B cell (primary cell): Measurements from ENCODE around the gene POLR2J. TPM values are rescaled to one million over a fixed set of nuclear protein-coding genes. Genes with fewer than 3 reads are reported as not detected.

Experiments
- ATAC-seq: fragments of 200-7000 bp; cut with Tn5 transposase; one replicate; pipeline ENCODE4 v1.10.0; 2021; ENCODE audit warnings: low read depth, mild to moderate bottlenecking, moderate number of reproducible peaks, moderate library complexity
- CTCF ChIA-PET: fragments of 350-600 bp; sonication (Branson Sonifier 250); formaldehyde crosslinking; loops from one replicate; lab custom pipeline; 2021; ENCODE audit warnings: antibody characterized with exemption, inconsistent platforms; lab: Charles Lee
- POLR2A ChIA-PET: fragments of 350-600 bp; sonication (Branson Sonifier 250); formaldehyde crosslinking; loops from one replicate; lab custom pipeline; 2021; ENCODE audit warnings: antibody characterized with exemption; lab: Charles Lee
- DNase-seq: peaks from one replicate; pipeline ENCODE4 v3.0.0; 2013
- H2AFZ ChIP-seq: 2 replicates; pipeline ENCODE4 v1.6.1; 2012; ENCODE audit warnings: mild to moderate bottlenecking, low read depth, low read length; ENCODE audit not compliant: insufficient read depth, poor library complexity, severe bottlenecking
- H3K27ac ChIP-seq, 2 donors: 1 replicate in 1 of 2; 2 replicates in 1 of 2; pipeline ENCODE4 v1.5.1; 2012 to 2013; ENCODE audit warnings: low read length in 2 of 2, mild to moderate bottlenecking in 2 of 2, moderate library complexity in 1 of 2
- H3K27me3 ChIP-seq, 4 experiments: fragments of 200-600 bp in 1 of 4; sonication (generic) in 1 of 4; replicated peaks in 1 of 4; 1 replicate in 2 of 4; 2 replicates in 2 of 4; pipeline versions ENCODE4 v1.6.1 to v1.7.0; 2013 to 2016; ENCODE audit warnings: low read length in 3 of 4, mild to moderate bottlenecking in 2 of 4, mixed read lengths in 1 of 4, moderate library complexity in 1 of 4; ENCODE audit not compliant: insufficient read depth in 4 of 4, control insufficient read depth in 3 of 4; ENCODE audit errors: control extremely low read depth in 1 of 4
- H3K36me3 ChIP-seq, 2 experiments: replicated peaks in 1 of 2; 1 replicate in 1 of 2; 2 replicates in 1 of 2; pipeline versions ENCODE4 v1.6.1 to v1.7.1; 2013; ENCODE audit warnings: low read length in 1 of 2; ENCODE audit not compliant: insufficient read depth in 2 of 2, control insufficient read depth in 1 of 2; ENCODE audit errors: control extremely low read depth in 1 of 2, extremely low read depth in 1 of 2
- H3K4me1 ChIP-seq, 2 donors: fragments of 200-600 bp in 1 of 2; sonication (generic) in 1 of 2; 1 replicate in 1 of 2; 2 replicates in 1 of 2; pipeline versions ENCODE4 v1.5.1 to v1.6.1; 2013 to 2017; ENCODE audit warnings: low read length in 2 of 2; ENCODE audit not compliant: control insufficient read depth in 2 of 2, insufficient read depth in 2 of 2
- H3K4me2 ChIP-seq: replicated peaks from 2 replicates; pipeline ENCODE3; 2012; ENCODE audit warnings: mild to moderate bottlenecking, low read depth, low read length; ENCODE audit not compliant: poor library complexity, severe bottlenecking
- H3K4me3 ChIP-seq, 5 experiments: fragments of 200-600 bp in 1 of 5; sonication (generic) in 1 of 5; 1 replicate in 3 of 5; 2 replicates in 2 of 5; pipeline versions ENCODE4 v1.5.1 to v1.7.0; 2011 to 2016; ENCODE audit warnings: low read length in 4 of 5, mild to moderate bottlenecking in 4 of 5, low read depth in 2 of 5, control low read depth in 1 of 5, moderate library complexity in 1 of 5; ENCODE audit not compliant: insufficient read depth in 1 of 5; ENCODE audit errors: control extremely low read depth in 1 of 5, extremely low read depth in 1 of 5
- H3K79me2 ChIP-seq: fragments of 200-600 bp; sonication (generic); one replicate; pipeline ENCODE4 v1.6.0; 2016; ENCODE audit warnings: low read length; ENCODE audit not compliant: control insufficient read depth, insufficient read depth
- H3K9ac ChIP-seq: fragments of 200-600 bp; sonication (generic); 2 replicates; pipeline ENCODE4 v1.6.1; 2017; ENCODE audit warnings: mild to moderate bottlenecking, low read length, moderate library complexity
- H3K9me3 ChIP-seq, 3 donors: one replicate each; pipeline versions ENCODE4 v1.6.1 to v1.7.1; 2013; ENCODE audit warnings: low read length in 2 of 3; ENCODE audit not compliant: control insufficient read depth in 2 of 3, insufficient read depth in 1 of 3; ENCODE audit errors: control extremely low read depth in 1 of 3
- H4K20me1 ChIP-seq: 2 replicates; pipeline ENCODE4 v1.6.0; 2012; ENCODE audit warnings: mild to moderate bottlenecking, low read length; ENCODE audit not compliant: insufficient read depth, control insufficient read depth, poor library complexity, severe bottlenecking
- H3K27ac Mint-ChIP-seq: one replicate; pipeline ENCODE4 v1.8.0; 2021; ENCODE audit warnings: mixed read lengths
- H3K27me3 Mint-ChIP-seq: one replicate; pipeline ENCODE4 v1.8.0; 2021; ENCODE audit warnings: mixed read lengths
- H3K4me1 Mint-ChIP-seq: one replicate; pipeline ENCODE4 v1.8.0; 2021; ENCODE audit warnings: mixed read lengths
- H3K4me3 Mint-ChIP-seq: one replicate; pipeline ENCODE4 v1.8.0; 2021; ENCODE audit warnings: mixed read lengths
- H3K9me3 Mint-ChIP-seq: one replicate; pipeline ENCODE4 v1.8.0; 2022; ENCODE audit warnings: mixed read lengths; ENCODE audit not compliant: insufficient read depth
- CTCF ChIP-seq: fragments of 200-600 bp; IDR thresholded peaks from one replicate; pipeline ENCODE4 v1.8.0; 2022; ENCODE audit warnings: antibody characterized with exemption, mild to moderate bottlenecking
- EZH2 ChIP-seq: IDR thresholded peaks from 2 replicates; pipeline ENCODE4 v1.6.1; 2012; ENCODE audit warnings: borderline replicate concordance, low read depth, mild to moderate bottlenecking, moderate library complexity, low read length; ENCODE audit not compliant: insufficient read depth, poor library complexity, severe bottlenecking
- WGBS: methylation state at CpG from one replicate; pipeline ENCODE4 v1.1.5; 2013; ENCODE audit warnings: missing lambda C conversion rate; ENCODE audit not compliant: insufficient coverage; 5-methylcytosine and 5-hydroxymethylcytosine counted together
- intact Hi-C: fragments of 100-400 bp; cut with micrococcal nuclease; formaldehyde crosslinking; loops from one replicate; pipeline ENCODE4 v1.10.0; 2022
- polyA plus RNA-seq: library from polyadenylated mRNA; depleted of rRNA; stranded (reverse); fragments of >200 nt; gene quantifications from 2 replicates; pipeline ENCODE4 v1.2.3, GENCODE V29; 2012
- total RNA-seq, 2 donors: library from RNA; stranded (reverse); fragments of 120-200 nt in 1 of 2; gene quantifications; 1 replicate in 1 of 2; 2 replicates in 1 of 2; pipeline versions ENCODE4 v1.2.3 to v1.2.4, GENCODE V29; 2013 to 2022

Gene POLR2J
- total and polyA plus RNA-seq, 2 donors (not counting 1 experiment from before 2014, with no cell fraction given): 34.0 to 83.0 TPM

- POLR2A ChIA-PET: interaction anchor here (0.7 to 13.6 kb wide), 12 partner anchors 7 to 440 kb away, joined by 3 to 223 read pairs (median 9); partner anchors contain the start of gene PRKRIP1
- Histone ChIP-seq H3K4me1 (peaks cover 96 to 99% of the 10 kb centered on the region in 2 donors), H3K79me2 (peaks cover 50% of the 10 kb centered on the region), H3K9ac (peak overlapping the region; percentile 69), H2AFZ (peak overlapping the region; percentile 44), H3K9me3 (peaks cover 0 to 8% (median 0%) of the 10 kb centered on the region in 3 donors), H3K27me3 (no peaks in the 10 kb centered on the region), H3K4me2 (peak overlapping the region; percentile 85), H3K4me3 (peak overlapping the region in 4 of 5 experiments; percentile 30 to 48 (median 37)), H3K27ac (peak overlapping the region; percentile 100), H4K20me1 (no peaks in the 10 kb centered on the region), H3K36me3 (no peaks in the 10 kb centered on the region)
- H3K9me3 Mint-ChIP-seq: no peaks in the 10 kb centered on the region
- intact Hi-C loops: loop anchor here (2.0 to 10.0 kb wide), 2 partner anchors 14 to 122 kb away; no protein-coding TSS in a partner anchor
- ATAC-seq (no peak), DNase-seq (no peak)
- H3K27me3 Mint-ChIP-seq: no peaks in the 10 kb centered on the region
- WGBS: 0% methylated on average over 1 of the region's 5 CpGs
- H3K4me3 Mint-ChIP-seq: peak overlapping the region; percentile 87
- CTCF ChIA-PET: interaction anchor here (0.8 to 46.3 kb wide), 3 partner anchors 14 to 23 kb away, joined by 3 to 1182 read pairs (median 30); no protein-coding TSS in a partner anchor
- peak overlapping the region; percentile 100 for H3K27ac Mint-ChIP-seq
- TF ChIP-seq CTCF (no peak), EZH2 (no peak)
- peaks cover 82% of the 10 kb centered on the region for H3K4me1 Mint-ChIP-seq
These were observed 51.7 kb downstream of the POLR2J start for GRCh38 chr7:102427019-102427405.
